ENCODE data around the gene CHD6. TPM values are rescaled to one million over a fixed set of nuclear protein-coding genes. Genes with fewer than 3 reads are reported as not detected.

Gene CHD6
- total and polyA plus RNA-seq, 2 of the 13 experiments (the other 11 are each of a cell fraction or from before 2014, with no cell fraction given) = 14.4 to 52.0 TPM

- TF ChIP-seq ELK4 (CRISPR knock-in tag; IDR thresholded peaks at IDR 0.05; ENCODE audit: borderline replicate concordance) (no peak), PRDM10 (CRISPR knock-in tag; IDR thresholded peaks at IDR 0.05; ENCODE audit: low read depth) (no peak), ZNF580 (CRISPR knock-in tag; IDR thresholded peaks at IDR 0.05; ENCODE audit: borderline replicate concordance, low read depth) (no peak), ZNF569 (CRISPR knock-in tag; IDR thresholded peaks at IDR 0.05; ENCODE audit: borderline replicate concordance) (no peak), ZNF354B (CRISPR knock-in tag; IDR thresholded peaks at IDR 0.05) (no peak), MAFK (conservative IDR thresholded peaks at IDR 0.05 in 1 of 2, IDR thresholded peaks at IDR 0.05 in 1 of 2; ENCODE audit: low read length in 2 of 2) (peak; percentile 99 to 100), ZNF142 (CRISPR knock-in tag; IDR thresholded peaks at IDR 0.05) (no peak), ZNF205 (CRISPR knock-in tag; IDR thresholded peaks at IDR 0.05) (no peak), STAT5B (CRISPR knock-in tag; IDR thresholded peaks at IDR 0.05) (no peak), ZNF878 (CRISPR knock-in tag; IDR thresholded peaks at IDR 0.05) (no peak), SOX5 (CRISPR knock-in tag; IDR thresholded peaks at IDR 0.05; ENCODE audit: borderline replicate concordance) (0 out of 2 replicates have a peak, but pooled peaks have one; percentile 23), MAFG (CRISPR knock-in tag; IDR thresholded peaks at IDR 0.05) (peak; percentile 82), KDM5A (IDR thresholded peaks at IDR 0.05; ENCODE audit: borderline replicate concordance, low read length) (no peak), ZUFSP (CRISPR knock-in tag; IDR thresholded peaks at IDR 0.05; ENCODE audit: borderline replicate concordance) (no peak)
Measured at GRCh38 chr20:41510847-41511450, 107.2 kb downstream of the CHD6 start (continued).

All from HepG2 (cell line).